ENCODE results near the gene MARCHF10. TPM values are rescaled to one million over a fixed set of nuclear protein-coding genes. Genes with fewer than 3 reads are reported as not detected.

The MARCHF10 gene
- total RNA-seq, 1 experiment from 2014 or later = 0.39 TPM

DNA sequence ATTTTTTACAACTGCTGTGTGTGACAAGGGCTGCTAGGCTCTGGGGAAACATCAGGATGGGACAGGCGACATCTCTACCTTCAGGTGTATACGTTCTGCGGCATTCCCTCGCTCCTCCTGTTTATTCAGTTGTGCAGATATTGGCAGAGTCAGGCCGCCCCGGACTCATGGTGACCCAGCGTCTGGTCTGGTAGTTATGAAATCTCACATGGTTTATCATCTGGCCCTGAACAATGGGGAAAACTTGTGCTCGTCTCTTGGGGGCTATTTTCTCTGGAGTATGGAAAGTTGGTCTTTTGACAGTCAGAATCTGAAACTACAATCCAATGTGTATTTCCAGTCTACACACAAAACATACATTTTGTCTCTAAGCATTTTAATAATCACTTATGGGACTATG, 3.3 kb downstream of the MARCHF10 start:
- ChIA-PET CTCF (no interaction called here), POLR2A (no interaction called here)
- no peaks in the 10 kb centered on the region for H3K4me1 ChIP-seq (ENCODE audit: control insufficient read depth, insufficient read depth, low read length)
- H3K4me3 ChIP-seq (ENCODE audit: low read depth in 2 of 2, low read length in 2 of 2) = no peak overlapping the region
- H3K27me3 ChIP-seq (ENCODE audit: control insufficient read depth, insufficient read depth, low read length) = no peaks in the 10 kb centered on the region
- intact Hi-C loops (cut with micrococcal nuclease; ENCODE audit: unreplicated experiment) = no loop called here
- DNase-seq (ENCODE audit: low read depth, low spot score) (no peak), ATAC-seq (no peak)
- H3K27ac ChIP-seq (ENCODE audit: low read length) = no peak overlapping the region
- TF ChIP-seq, protein P1, sequence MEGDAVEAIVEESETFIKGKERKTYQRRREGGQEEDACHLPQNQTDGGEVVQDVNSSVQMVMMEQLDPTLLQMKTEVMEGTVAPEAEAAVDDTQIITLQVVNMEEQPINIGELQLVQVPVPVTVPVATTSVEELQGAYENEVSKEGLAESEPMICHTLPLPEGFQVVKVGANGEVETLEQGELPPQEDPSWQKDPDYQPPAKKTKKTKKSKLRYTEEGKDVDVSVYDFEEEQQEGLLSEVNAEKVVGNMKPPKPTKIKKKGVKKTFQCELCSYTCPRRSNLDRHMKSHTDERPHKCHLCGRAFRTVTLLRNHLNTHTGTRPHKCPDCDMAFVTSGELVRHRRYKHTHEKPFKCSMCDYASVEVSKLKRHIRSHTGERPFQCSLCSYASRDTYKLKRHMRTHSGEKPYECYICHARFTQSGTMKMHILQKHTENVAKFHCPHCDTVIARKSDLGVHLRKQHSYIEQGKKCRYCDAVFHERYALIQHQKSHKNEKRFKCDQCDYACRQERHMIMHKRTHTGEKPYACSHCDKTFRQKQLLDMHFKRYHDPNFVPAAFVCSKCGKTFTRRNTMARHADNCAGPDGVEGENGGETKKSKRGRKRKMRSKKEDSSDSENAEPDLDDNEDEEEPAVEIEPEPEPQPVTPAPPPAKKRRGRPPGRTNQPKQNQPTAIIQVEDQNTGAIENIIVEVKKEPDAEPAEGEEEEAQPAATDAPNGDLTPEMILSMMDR (IDR thresholded peaks at IDR 0.05) = no peak
- TF ChIP-seq REST (IDR thresholded peaks at IDR 0.05; ENCODE audit: insufficient read depth in 1 of 2, low read depth in 2 of 2, low read length in 1 of 2) (no peak), SIN3A (IDR thresholded peaks at IDR 0.05; ENCODE audit: borderline replicate concordance, insufficient read depth, low read depth, low read length) (no peak), TCF7L2 (IDR thresholded peaks at IDR 0.05; ENCODE audit: low read depth, low read length) (no peak), POLR2AphosphoS5 (IDR thresholded peaks at IDR 0.05; ENCODE audit: low read depth, low read length) (no peak)
- H3K9me3 ChIP-seq (ENCODE audit: control insufficient read depth, insufficient read depth, low read depth, low read length) = no peaks in the 10 kb centered on the region
- no peaks in the 10 kb centered on the region for H3K36me3 ChIP-seq (ENCODE audit: control insufficient read depth, insufficient read depth, low read length)
- in situ Hi-C loops (cut with HindIII; ENCODE audit: low pct_unique_long_range_greater_than_20kb, low sequenced_read_pairs) = no loop called here
- no TSS peak for BruUV-seq (replicated peaks)

GRCh38 chr17:62804025-62804424, 4.1 kb downstream of the MARCHF10 start:
- ChIA-PET POLR2A (interaction anchor here (0.7 kb wide), 1 partner anchor 82 kb away, joined by 3 read pairs; no protein-coding TSS in a partner anchor), CTCF (no interaction called here)
- in situ Hi-C loops (cut with HindIII; ENCODE audit: low pct_unique_long_range_greater_than_20kb, low sequenced_read_pairs) = no loop called here

More at GRCh38 chr17:62804025-62804424, 4.1 kb downstream of the MARCHF10 start:
- H3K27me3 ChIP-seq (ENCODE audit: control insufficient read depth, insufficient read depth, low read length) = no peaks in the 10 kb centered on the region
- intact Hi-C loops (cut with micrococcal nuclease; ENCODE audit: unreplicated experiment) = no loop called here
- no peaks in the 10 kb centered on the region for H3K9me3 ChIP-seq (ENCODE audit: control insufficient read depth, insufficient read depth, low read depth, low read length)
- no peaks in the 10 kb centered on the region for H3K4me1 ChIP-seq (ENCODE audit: control insufficient read depth, insufficient read depth, low read length)
- H3K4me3 ChIP-seq (ENCODE audit: low read depth in 2 of 2, low read length in 2 of 2) = no peak overlapping the region
- H3K27ac ChIP-seq (ENCODE audit: low read length) = no peak overlapping the region
- DNase-seq (ENCODE audit: low read depth, low spot score) (no peak), ATAC-seq (no peak)
- no TSS peak for BruUV-seq (replicated peaks)
- TF ChIP-seq REST (IDR thresholded peaks at IDR 0.05; ENCODE audit: insufficient read depth in 1 of 2, low read depth in 2 of 2, low read length in 1 of 2) (no peak), SIN3A (IDR thresholded peaks at IDR 0.05; ENCODE audit: borderline replicate concordance, insufficient read depth, low read depth, low read length) (no peak), TCF7L2 (IDR thresholded peaks at IDR 0.05; ENCODE audit: low read depth, low read length) (no peak), POLR2AphosphoS5 (IDR thresholded peaks at IDR 0.05; ENCODE audit: low read depth, low read length) (no peak)
- TF ChIP-seq, protein P1 (IDR thresholded peaks at IDR 0.05) = no peak
- H3K36me3 ChIP-seq (ENCODE audit: control insufficient read depth, insufficient read depth, low read length) = no peaks in the 10 kb centered on the region

Measured in Panc1 (cell line).